IPS-18a (cell line): ENCODE results near the gene PROM1.

ENCODE experiments used
- H3K27ac ChIP-seq: one replicate; pipeline ENCODE4 v1.5.1; 2013; ENCODE audit warnings: low read length
- H3K27me3 ChIP-seq: one replicate; pipeline ENCODE4 v1.6.1; 2013; ENCODE audit warnings: mild to moderate bottlenecking, low read length; ENCODE audit not compliant: control insufficient read depth, insufficient read depth
- H3K36me3 ChIP-seq: one replicate; pipeline ENCODE4 v1.6.1; 2013; ENCODE audit warnings: low read depth, low read length; ENCODE audit not compliant: control insufficient read depth
- H3K4me1 ChIP-seq: one replicate; pipeline ENCODE4 v1.6.1; 2013; ENCODE audit warnings: low read depth, low read length; ENCODE audit not compliant: control insufficient read depth
- H3K4me3 ChIP-seq: one replicate; pipeline ENCODE4 v1.5.1; 2013; ENCODE audit warnings: low read length
- H3K9ac ChIP-seq: one replicate; pipeline ENCODE4 v1.6.1; 2013; ENCODE audit warnings: mild to moderate bottlenecking, low read length, moderate library complexity
- H3K9me3 ChIP-seq: one replicate; pipeline ENCODE4 v1.6.1; 2013; ENCODE audit warnings: low read depth, low read length; ENCODE audit not compliant: control insufficient read depth

The PROM1 gene

DNA sequence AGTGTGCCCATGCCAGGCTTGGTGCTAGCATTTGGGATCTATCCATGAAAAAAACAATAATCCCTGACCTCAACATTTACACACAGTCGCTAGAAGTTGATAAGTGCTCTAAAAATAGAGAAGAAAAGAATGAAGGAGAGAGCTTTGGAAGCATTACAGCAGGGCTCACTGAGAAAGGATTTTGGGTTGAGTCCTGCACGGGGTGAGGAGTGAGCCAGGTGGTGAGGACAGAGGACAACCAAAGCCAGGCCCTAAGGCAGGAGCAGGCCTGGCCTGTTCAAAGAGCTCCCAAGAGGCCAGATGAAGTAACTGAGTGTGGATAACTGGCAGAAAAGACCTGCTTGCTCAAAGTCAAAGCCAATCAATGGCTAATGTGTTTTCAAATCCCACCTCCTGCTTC lies 20.7 kb upstream of the PROM1 start:
- H3K27ac ChIP-seq: no peak overlapping the region
- H3K9ac ChIP-seq: no peak overlapping the region
- H3K9me3 ChIP-seq: no peaks in the 10 kb centered on the region
- H3K27me3 ChIP-seq: no peaks in the 10 kb centered on the region
- H3K4me3 ChIP-seq: no peak overlapping the region
- no peaks in the 10 kb centered on the region for H3K36me3 ChIP-seq
- no peaks in the 10 kb centered on the region for H3K4me1 ChIP-seq

DNA sequence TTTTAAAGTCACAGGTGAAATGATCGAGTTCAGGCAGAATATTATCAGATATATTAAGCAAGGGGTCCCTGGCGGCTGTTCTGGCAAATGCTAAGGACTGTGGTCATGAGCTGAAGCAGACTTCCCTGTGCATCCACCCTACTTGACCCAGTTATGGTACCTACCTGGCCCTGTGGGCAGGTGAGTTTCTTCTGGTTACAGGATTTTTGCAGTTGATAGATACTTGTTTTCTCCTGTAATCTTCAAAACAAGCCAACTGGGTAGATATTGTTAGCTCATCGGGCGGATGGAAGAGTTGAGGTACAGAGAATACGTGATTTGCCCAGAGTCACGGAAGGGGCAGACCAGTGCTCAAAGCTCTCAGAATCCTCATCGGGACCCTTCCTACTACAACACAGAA lies 18.5 kb upstream of the PROM1 start:
- no peaks in the 10 kb centered on the region for H3K9me3 ChIP-seq
- H3K36me3 ChIP-seq: no peaks in the 10 kb centered on the region
- no peaks in the 10 kb centered on the region for H3K27me3 ChIP-seq
- H3K9ac ChIP-seq: no peak overlapping the region
- peaks cover 4% of the 10 kb centered on the region for H3K4me1 ChIP-seq
- H3K4me3 ChIP-seq: no peak overlapping the region
- no peak overlapping the region for H3K27ac ChIP-seq

DNA sequence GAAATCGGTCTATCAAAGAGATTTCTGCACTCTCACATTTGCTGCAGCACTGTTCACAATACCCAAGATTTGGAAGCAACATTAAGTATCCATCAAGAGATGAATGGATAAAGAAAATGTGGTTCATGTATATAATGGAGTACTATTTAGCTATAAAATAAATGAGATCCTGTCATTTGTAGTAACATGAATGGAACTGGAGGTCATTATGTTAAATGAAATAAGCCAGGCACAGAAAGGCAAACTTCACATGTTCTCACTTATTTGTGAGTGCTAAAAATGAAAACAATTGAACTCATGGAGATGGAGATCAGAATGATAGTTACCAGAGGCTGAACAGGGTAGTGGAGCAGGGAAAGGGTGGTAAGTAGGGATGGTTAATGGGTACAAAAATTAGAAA lies 17.0 kb upstream of the PROM1 start:
- H3K9ac ChIP-seq: no peak overlapping the region
- no peak overlapping the region for H3K4me3 ChIP-seq
- no peak overlapping the region for H3K27ac ChIP-seq
- H3K4me1 ChIP-seq: peaks cover 4% of the 10 kb centered on the region
- H3K9me3 ChIP-seq: no peaks in the 10 kb centered on the region
- H3K36me3 ChIP-seq: no peaks in the 10 kb centered on the region
- no peaks in the 10 kb centered on the region for H3K27me3 ChIP-seq

DNA sequence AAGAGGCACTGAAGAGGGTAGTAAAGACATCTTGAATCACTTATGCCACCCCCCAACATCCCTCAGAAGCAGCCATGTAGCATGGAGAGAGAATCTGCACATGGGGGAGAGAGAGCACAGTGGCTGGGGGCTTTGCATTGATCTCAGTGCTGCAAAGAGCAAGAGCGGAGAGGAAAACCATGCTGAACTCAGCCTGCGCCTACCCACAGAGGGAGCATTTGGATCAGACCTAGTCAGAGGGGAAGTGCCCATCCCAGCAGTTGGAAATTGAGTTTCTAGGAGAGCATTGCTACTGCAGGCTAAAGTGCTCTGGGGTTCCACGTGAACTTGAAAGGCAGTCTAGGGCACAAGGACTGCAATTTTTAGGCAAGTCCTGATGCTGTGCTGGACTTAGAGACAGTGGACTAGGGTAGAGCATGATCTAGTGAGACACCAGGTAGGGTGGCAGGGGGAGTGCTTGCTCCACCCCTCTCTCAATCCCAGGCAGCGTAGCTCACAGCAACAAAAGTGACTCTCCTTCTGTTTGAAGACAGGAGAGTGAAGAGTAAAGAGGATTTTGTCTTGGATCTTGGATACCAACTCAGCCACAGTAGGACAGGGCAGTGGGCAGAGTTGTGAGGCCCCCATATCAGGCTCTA lies 9.0 kb upstream of the PROM1 start:
- Histone ChIP-seq H3K27ac (no peak overlapping the region), H3K4me3 (no peak overlapping the region), H3K4me1 (peaks cover 4% of the 10 kb centered on the region), H3K9ac (no peak overlapping the region), H3K36me3 (no peaks in the 10 kb centered on the region), H3K9me3 (no peaks in the 10 kb centered on the region), H3K27me3 (no peaks in the 10 kb centered on the region)

DNA sequence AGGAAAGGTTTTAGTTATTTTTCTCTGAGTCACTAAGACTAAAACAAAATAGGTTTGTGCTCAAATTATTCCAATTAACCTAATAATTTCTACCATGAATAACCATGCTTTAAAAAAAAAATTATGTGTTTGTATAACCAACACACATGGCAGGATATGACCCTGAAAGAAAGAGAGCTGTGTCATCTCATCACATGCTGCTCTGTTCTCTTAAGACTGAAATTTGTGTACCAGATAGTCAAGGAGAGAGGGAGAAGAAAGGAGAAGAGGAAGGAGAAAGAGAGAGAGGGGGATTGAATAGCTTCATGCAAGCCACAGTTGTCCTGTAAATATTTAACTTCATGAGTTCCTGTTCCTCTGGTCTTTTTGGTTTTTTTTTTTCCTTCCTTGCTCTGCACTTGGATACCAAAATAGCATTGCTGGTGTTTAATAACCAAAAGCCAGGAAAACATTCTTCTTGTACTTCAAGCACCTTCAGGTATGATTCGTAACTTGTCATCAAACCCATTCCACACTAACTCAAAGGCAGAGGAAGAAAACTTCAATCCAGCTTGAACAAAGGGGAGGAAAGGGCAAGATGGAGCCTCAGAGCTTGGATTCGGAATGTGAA lies 6.4 kb upstream of the PROM1 start:
- H3K36me3 ChIP-seq: no peaks in the 10 kb centered on the region
- H3K9ac ChIP-seq: no peak overlapping the region
- no peaks in the 10 kb centered on the region for H3K9me3 ChIP-seq
- peaks cover 8% of the 10 kb centered on the region for H3K4me1 ChIP-seq
- H3K27me3 ChIP-seq: peaks cover 13% of the 10 kb centered on the region
- no peak overlapping the region for H3K4me3 ChIP-seq
- H3K27ac ChIP-seq: no peak overlapping the region

DNA sequence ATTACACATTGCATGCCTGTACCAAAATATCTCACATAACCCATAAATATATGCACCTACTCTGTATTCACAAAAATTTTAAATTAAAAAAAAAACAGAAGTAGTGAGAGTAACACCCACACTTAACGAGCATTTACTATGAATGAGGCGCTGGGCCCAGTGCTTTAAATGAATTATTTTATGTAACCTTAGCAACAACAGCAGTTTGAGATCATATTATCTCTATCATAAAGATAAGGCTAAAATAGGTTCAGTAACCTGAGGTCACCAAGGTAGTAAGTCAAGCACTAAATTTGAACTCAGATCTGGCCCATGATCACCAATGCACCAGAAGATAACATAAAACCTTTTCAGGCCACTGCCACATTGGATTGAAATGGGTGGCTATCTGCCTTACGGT lies 5.3 kb upstream of the PROM1 start:
- no peaks in the 10 kb centered on the region for H3K9me3 ChIP-seq
- H3K36me3 ChIP-seq: no peaks in the 10 kb centered on the region
- H3K27me3 ChIP-seq: peaks cover 23% of the 10 kb centered on the region
- H3K9ac ChIP-seq: no peak overlapping the region
- H3K4me1 ChIP-seq: peaks cover 12% of the 10 kb centered on the region
- no peak overlapping the region for H3K4me3 ChIP-seq
- no peak overlapping the region for H3K27ac ChIP-seq

DNA sequence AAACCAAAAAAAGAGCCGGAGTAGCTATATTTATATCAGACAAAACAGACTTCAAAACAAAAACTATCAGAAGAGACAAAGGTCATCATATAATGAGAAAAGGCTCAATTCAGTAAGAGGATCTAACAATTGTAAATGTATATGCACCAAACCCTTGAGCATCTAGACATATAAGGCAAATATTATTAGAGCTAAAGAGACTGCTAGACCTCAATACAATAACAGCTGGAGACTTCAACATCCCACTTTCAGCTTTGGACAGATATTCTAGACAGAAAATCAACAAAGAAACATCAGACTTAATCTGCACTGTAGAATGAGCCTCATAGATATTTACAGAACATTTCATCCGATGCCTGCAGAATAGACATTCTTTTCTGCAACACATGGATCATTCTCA lies 4.8 kb upstream of the PROM1 start:
- Histone ChIP-seq H3K27me3 (peaks cover 29% of the 10 kb centered on the region), H3K9ac (no peak overlapping the region), H3K36me3 (no peaks in the 10 kb centered on the region), H3K9me3 (no peaks in the 10 kb centered on the region), H3K4me1 (peaks cover 12% of the 10 kb centered on the region), H3K27ac (no peak overlapping the region), H3K4me3 (no peak overlapping the region)

DNA sequence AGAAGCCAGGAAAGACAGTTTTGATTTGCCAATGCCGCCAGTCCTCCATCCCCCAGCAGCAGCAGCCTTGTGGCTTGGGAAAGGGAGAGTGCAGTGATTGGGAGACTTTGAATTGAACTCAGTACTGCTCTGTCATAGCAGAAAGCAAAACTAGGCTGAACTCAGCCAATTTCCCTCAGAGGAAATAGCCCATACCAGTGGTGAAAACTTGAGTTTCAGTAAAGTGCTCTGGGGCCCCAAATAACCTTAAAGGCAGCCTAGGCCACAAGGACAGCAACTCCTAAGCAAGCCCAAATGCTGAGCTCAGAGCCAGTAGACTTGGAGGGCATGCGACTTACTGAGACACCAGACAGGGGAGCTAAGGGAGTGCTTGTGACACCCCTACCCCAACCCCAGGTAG lies 2.0 kb upstream of the PROM1 start:
- peaks cover 46% of the 10 kb centered on the region for H3K27me3 ChIP-seq
- H3K36me3 ChIP-seq: no peaks in the 10 kb centered on the region

DNA sequence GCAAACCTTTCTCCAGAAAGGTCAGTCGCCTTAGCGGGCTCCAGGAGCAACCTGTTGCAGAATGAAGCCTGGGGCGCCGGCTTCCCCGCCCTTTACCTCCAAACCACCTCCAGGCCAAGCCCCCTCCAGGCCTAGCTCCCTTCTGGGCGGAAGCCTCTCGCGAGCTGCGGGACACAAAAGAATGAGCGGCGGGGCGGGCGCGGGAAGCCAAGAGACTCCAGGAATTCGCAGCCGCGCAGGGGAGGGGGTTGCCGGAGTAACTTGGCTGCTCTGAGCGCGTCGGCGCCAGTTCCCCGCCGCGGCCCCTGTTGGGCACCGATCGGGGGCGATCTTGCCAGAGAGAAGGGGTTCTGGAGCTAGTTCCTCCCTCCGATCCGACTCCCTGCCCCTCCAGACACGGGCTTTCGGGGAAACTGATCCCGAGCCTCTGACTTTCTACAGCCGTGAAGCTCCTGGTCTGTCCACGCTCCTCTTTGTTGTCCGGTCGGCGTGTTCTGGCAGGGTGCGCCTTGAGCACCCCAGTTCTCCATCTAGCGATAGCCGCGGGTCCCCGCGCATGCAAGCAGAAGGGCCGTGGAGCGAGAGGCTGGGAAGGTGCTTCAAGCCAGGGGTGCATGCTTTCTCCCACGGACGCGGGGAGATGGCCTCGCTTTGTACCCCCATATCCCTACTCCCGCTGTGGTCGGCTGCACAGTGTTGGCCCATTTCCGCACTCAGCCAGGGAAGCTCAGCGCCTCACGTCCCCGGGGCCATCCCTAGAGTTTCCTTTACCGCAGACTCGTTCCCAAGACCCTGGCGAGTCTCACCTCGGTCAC lies 1.2 kb downstream of the PROM1 start:
- H3K27me3 ChIP-seq: peaks cover 46% of the 10 kb centered on the region
- peak overlapping the region; percentile 88 for H3K9ac ChIP-seq
- peak overlapping the region; percentile 24 for H3K27ac ChIP-seq
- peaks cover 13% of the 10 kb centered on the region for H3K4me1 ChIP-seq
- H3K36me3 ChIP-seq: peaks cover 5% of the 10 kb centered on the region
- peak overlapping the region; percentile 81 for H3K4me3 ChIP-seq
- no peaks in the 10 kb centered on the region for H3K9me3 ChIP-seq

More for the DNA sequence above, 2.0 kb upstream of the PROM1 start:
- Histone ChIP-seq H3K4me3 (no peak overlapping the region), H3K9ac (no peak overlapping the region), H3K27ac (no peak overlapping the region), H3K4me1 (peaks cover 17% of the 10 kb centered on the region), H3K9me3 (no peaks in the 10 kb centered on the region)

DNA sequence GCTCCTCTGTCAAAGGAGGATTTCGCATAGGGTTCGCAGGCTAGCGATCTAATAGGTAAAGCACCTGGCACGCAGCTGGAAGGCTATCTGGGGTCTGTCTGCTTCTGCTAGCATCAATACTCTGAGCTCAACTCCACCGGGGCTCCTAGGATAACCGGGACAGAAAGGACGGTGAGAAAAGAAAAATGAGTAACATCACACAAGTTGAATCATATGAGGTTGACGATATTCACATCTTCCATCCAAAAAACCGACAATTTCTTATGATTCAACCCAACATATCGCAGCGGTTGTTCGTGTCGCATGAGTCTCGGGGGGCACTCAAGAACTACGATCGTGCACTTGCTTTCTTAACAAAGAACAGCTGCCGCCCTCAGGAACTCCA lies 1.8 kb downstream of the PROM1 start:
- no peaks in the 10 kb centered on the region for H3K9me3 ChIP-seq
- H3K4me1 ChIP-seq: peaks cover 13% of the 10 kb centered on the region
- H3K27ac ChIP-seq: no peak overlapping the region
- peak overlapping the region; percentile 88 for H3K9ac ChIP-seq
- H3K27me3 ChIP-seq: peaks cover 46% of the 10 kb centered on the region
- H3K36me3 ChIP-seq: peaks cover 5% of the 10 kb centered on the region
- H3K4me3 ChIP-seq: peak overlapping the region; percentile 81

DNA sequence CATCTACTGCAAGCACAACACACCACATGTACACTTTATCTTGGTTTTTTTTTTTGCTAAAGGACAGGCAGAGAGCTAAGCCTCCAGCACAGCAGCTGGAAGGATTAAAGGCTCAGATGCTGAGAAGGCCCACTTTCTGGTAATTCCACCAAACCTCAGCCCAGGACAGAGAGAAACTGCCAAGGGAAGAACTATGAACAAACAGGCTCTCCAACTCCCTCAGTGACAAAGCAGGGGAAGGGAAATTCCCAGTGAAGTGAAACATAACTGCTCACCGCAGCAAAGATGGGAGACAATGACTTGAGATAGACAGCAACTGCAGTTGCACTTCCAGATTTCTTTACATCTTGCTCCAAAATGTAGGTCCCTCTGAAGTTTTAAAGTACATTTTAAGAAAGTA lies 4.8 kb downstream of the PROM1 start:
- peaks cover 22% of the 10 kb centered on the region for H3K27me3 ChIP-seq
- H3K9ac ChIP-seq: no peak overlapping the region
- no peak overlapping the region for H3K27ac ChIP-seq
- peaks cover 5% of the 10 kb centered on the region for H3K4me1 ChIP-seq
- peaks cover 26% of the 10 kb centered on the region for H3K36me3 ChIP-seq
- H3K9me3 ChIP-seq: no peaks in the 10 kb centered on the region
- no peak overlapping the region for H3K4me3 ChIP-seq
